Heart left ventricle (tissue), 16 donors: Measurements from ENCODE around the gene BUB3. TPM values are rescaled to one million over a fixed set of nuclear protein-coding genes. Genes with fewer than 3 reads are reported as not detected.

Experiments used
- ATAC-seq, 4 donors: fragments of 200-7000 bp; cut with Tn5 transposase; one replicate each; pipeline ENCODE4 v1.9.1; 2020 to 2022; ENCODE audit warnings: moderate library complexity in 4 of 4, mild to moderate bottlenecking in 3 of 4, moderate number of reproducible peaks in 1 of 4
- DNase-seq, 5 donors: peaks; one replicate each; pipeline ENCODE4 v3.0.0-alpha.2; 2020
- H3K27ac ChIP-seq, 12 donors: fragments of 200-600 bp; sonication (generic) in 4 of 12; one replicate each; pipeline versions ENCODE4 v1.5.0 to v1.8.0; 2016 to 2022; ENCODE audit warnings: mild to moderate bottlenecking in 2 of 12
- H3K27me3 ChIP-seq, 9 donors: fragments of 200-600 bp; sonication (generic) in 2 of 9; one replicate each; pipeline versions ENCODE4 v1.5.1 to v1.8.0; 2016 to 2022; ENCODE audit warnings: mild to moderate bottlenecking in 3 of 9
- H3K36me3 ChIP-seq, 9 donors: fragments of 200-600 bp; sonication (generic) in 2 of 9; one replicate each; pipeline versions ENCODE4 v1.5.0 to v1.8.0; 2018 to 2022; ENCODE audit warnings: mild to moderate bottlenecking in 2 of 9
- H3K4me1 ChIP-seq, 12 donors: fragments of 200-600 bp; sonication (generic) in 4 of 12; one replicate each; pipeline versions ENCODE4 v1.5.0 to v1.8.0; 2016 to 2022; ENCODE audit warnings: mild to moderate bottlenecking in 3 of 12
- H3K4me3 ChIP-seq, 12 donors: fragments of 200-600 bp; sonication (generic) in 4 of 12; one replicate each; pipeline versions ENCODE4 v1.5.0 to v1.8.0; 2017 to 2022; ENCODE audit warnings: mild to moderate bottlenecking in 9 of 12, moderate library complexity in 4 of 12
- H3K9me3 ChIP-seq, 12 donors: fragments of 200-600 bp; sonication (generic) in 4 of 12; one replicate each; pipeline versions ENCODE4 v1.5.0 to v1.8.0; 2016 to 2022; ENCODE audit warnings: mild to moderate bottlenecking in 1 of 12
- CTCF ChIP-seq, 12 donors: fragments of 200-600 bp; sonication (generic) in 4 of 12; IDR thresholded peaks; one replicate each; pipeline versions ENCODE4 v1.5.0 to v1.8.0; 2018 to 2022; ENCODE audit warnings: antibody characterized with exemption in 12 of 12, mild to moderate bottlenecking in 5 of 12
- POLR2A ChIP-seq, 2 donors: fragments of 450-650 bp; IDR thresholded peaks; one replicate each; pipeline ENCODE4 v1.6.1; 2017; ENCODE audit warnings: antibody characterized with exemption in 2 of 2, mild to moderate bottlenecking in 2 of 2, moderate library complexity in 2 of 2
- WGBS, 4 donors: extraction: QIAGEN DNeasy Blood & Tissue Kit in 2 of 4; methylation state at CpG; one replicate each; pipeline versions ENCODE4 v1.1.5 to v1.1.7; 2013 to 2018; 5-methylcytosine and 5-hydroxymethylcytosine counted together
- intact Hi-C, 10 donors: fragments of 100-400 bp; cut with DNase I; formaldehyde crosslinking; loops; one replicate each; pipeline versions ENCODE4 v1.11.1 to v1.14.2; 2022
- polyA plus RNA-seq, 2 donors: library from polyadenylated mRNA; stranded (reverse); fragments of 200-250 nt; gene quantifications; one replicate each; pipeline ENCODE4 v1.2.3, GENCODE V29; 2013
- total RNA-seq, 9 donors: library from RNA; depleted of rRNA in 2 of 9; stranded (reverse); fragments of >200 nt in 2 of 9; fragmentation: NEBNext Ultra II Directional in 3 of 9; extraction: Animal tissue kit (Norgen Biotek cat#: 25700) in 3 of 9; gene quantifications; one replicate each; pipeline versions ENCODE4 v1.1.0 to v1.2.4, GENCODE V29; 2016 to 2023
- donor health status: ischemic (EF 13 %, LVEDD 7.1; RV severe dilation, severe dysfunction).
- donor health status: healthy with polysubstance abuse.
- donor health status: DM: no; HTN: yes; CAD: no.
- donor health status: DM: no; HTN: no; CAD: no.
- donor health status: ischemic (EF 25% LVEDD 6.9; RV normal size, moderate dysfunction).
- donor health status: ischemic (EF 25% LVEDD 5.7; RV mildly dilated, moderate dysfunction).
- donor health status: healthy.
- donor health status: DM: yes; HTN: yes; CAD: no.
- donor health status: ischemic (EF 35%, LVEDD 5.7; RV mildly dilated, moderate dysfunction).
- donor health status: nonischemic (EF 11% LVEDD 7.7; RV severe dilation, severe dysfunction).
- donor health status: DM: yes; HTN: yes; CAD: no.
- donor health status: PGD.
- donor health status: ischemic (EF 29% LVEDD 5.4; RV normal size, mild dysfunction).
- donor health status: nonischemic (EF 23%, LVEDD 6.1; RV moderate dilation, normal function).

Gene BUB3
- total and polyA plus RNA-seq, 11 donors, result 15.1 to 62.4 (median 38.7) TPM

GRCh38 chr10:123133541-123134342 is 20.5 kb upstream of the BUB3 start:
- ATAC-seq (no peak), DNase-seq (no peak)
- WGBS, 4 donors, result 4 to 6% (median 5%) methylated on average over 37 to 40 of the region's 40 CpGs
- Histone ChIP-seq H3K4me3 (peak overlapping the region in 3 of 12 donors; percentile 5 to 35 (median 30)), H3K27me3 (peaks cover 68 to 100% (median 97%) of the 10 kb centered on the region in 9 donors), H3K27ac (no peak overlapping the region), H3K36me3 (no peaks in the 10 kb centered on the region), H3K9me3 (peaks cover 0 to 2% (median 0%) of the 10 kb centered on the region in 12 donors), H3K4me1 (peaks cover 9 to 54% (median 42%) of the 10 kb centered on the region in 12 donors)
- TF ChIP-seq CTCF (IDR thresholded peaks at IDR 0.05), result no peak
- TF ChIP-seq POLR2A (IDR thresholded peaks at IDR 0.05), result no peak
- intact Hi-C loops, result loop anchor here (1.0 to 10.0 kb wide), 6 partner anchors 251 to 831 kb away; no protein-coding TSS in a partner anchor

GRCh38 chr10:123134343-123134914 is 19.8 kb upstream of the BUB3 start:
- Histone ChIP-seq H3K27ac (no peak overlapping the region), H3K36me3 (no peaks in the 10 kb centered on the region), H3K27me3 (peaks cover 74 to 100% (median 97%) of the 10 kb centered on the region in 9 donors), H3K9me3 (no peaks in the 10 kb centered on the region), H3K4me3 (peak overlapping the region in 2 of 12 donors; percentile 43 to 56), H3K4me1 (peaks cover 9 to 56% (median 42%) of the 10 kb centered on the region in 12 donors)
- WGBS, 4 donors, result 2 to 4% (median 3%) methylated on average over 18 to 42 of the region's 42 CpGs
- TF ChIP-seq CTCF (IDR thresholded peaks at IDR 0.05), result no peak
- no peak for TF ChIP-seq POLR2A (IDR thresholded peaks at IDR 0.05)
- ATAC-seq, result no peak
- DNase-seq, result no peak
- intact Hi-C loops, result loop anchor here in 3 of 10 donors (5.0 to 10.0 kb wide), 3 partner anchors 250 to 830 kb away; no protein-coding TSS in a partner anchor

- H3K4me3 ChIP-seq, result peak overlapping the region in 9 of 12 donors; percentile 26 to 56 (median 47)
- no peak for DNase-seq
- no peaks in the 10 kb centered on the region for H3K9me3 ChIP-seq
- WGBS, 4 donors, result 0 to 3% (median 2%) methylated on average over 1 to 46 of the region's 46 CpGs
- no peak for ATAC-seq
- TF ChIP-seq CTCF (IDR thresholded peaks at IDR 0.05) (no peak), POLR2A (IDR thresholded peaks at IDR 0.05) (no peak)
- intact Hi-C loops, result loop anchor here in 3 of 10 donors (5.0 to 10.0 kb wide), 3 partner anchors 250 to 830 kb away; no protein-coding TSS in a partner anchor
- peaks cover 9 to 61% (median 44%) of the 10 kb centered on the region in 12 donors for H3K4me1 ChIP-seq
- H3K36me3 ChIP-seq, result no peaks in the 10 kb centered on the region
- H3K27ac ChIP-seq, result no peak overlapping the region
- H3K27me3 ChIP-seq, result peaks cover 80 to 100% (median 98%) of the 10 kb centered on the region in 9 donors
Measured at GRCh38 chr10:123134915-123135414, 19.2 kb upstream of the BUB3 start.
